AG09319 (cell line): ENCODE measurements around the gene TRIM46.

ENCODE experiments used
- DNase-seq: peaks from one replicate; pipeline ENCODE4 v3.0.0-alpha.2; 2010; ENCODE audit warnings: low read depth; ENCODE audit errors: extremely low read depth
- TF ChIP-seq, protein P1 (sequence below): IDR thresholded peaks from 2 replicates; pipeline ENCODE4 v1.5.1; 2011; ENCODE audit warnings: low read depth, mild to moderate bottlenecking, inconsistent platforms, low read length, moderate library complexity

The TRIM46 gene

DNA sequence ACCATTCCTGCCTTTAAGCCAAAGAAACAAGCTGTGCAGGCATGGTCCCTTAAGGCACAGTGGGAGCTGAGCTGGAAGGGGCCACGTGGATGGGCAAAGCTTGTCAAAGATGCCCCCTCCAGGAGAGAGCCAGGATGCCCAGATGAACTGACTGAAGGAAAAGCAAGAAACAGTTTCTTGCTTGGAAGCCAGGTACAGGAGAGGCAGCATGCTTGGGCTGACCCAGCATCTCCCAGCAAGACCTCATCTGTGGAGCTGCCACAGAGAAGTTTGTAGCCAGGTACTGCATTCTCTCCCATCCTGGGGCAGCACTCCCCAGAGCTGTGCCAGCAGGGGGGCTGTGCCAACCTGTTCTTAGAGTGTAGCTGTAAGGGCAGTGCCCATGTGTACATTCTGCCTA, 39.3 kb upstream of the TRIM46 start:
- TF ChIP-seq, protein P1, sequence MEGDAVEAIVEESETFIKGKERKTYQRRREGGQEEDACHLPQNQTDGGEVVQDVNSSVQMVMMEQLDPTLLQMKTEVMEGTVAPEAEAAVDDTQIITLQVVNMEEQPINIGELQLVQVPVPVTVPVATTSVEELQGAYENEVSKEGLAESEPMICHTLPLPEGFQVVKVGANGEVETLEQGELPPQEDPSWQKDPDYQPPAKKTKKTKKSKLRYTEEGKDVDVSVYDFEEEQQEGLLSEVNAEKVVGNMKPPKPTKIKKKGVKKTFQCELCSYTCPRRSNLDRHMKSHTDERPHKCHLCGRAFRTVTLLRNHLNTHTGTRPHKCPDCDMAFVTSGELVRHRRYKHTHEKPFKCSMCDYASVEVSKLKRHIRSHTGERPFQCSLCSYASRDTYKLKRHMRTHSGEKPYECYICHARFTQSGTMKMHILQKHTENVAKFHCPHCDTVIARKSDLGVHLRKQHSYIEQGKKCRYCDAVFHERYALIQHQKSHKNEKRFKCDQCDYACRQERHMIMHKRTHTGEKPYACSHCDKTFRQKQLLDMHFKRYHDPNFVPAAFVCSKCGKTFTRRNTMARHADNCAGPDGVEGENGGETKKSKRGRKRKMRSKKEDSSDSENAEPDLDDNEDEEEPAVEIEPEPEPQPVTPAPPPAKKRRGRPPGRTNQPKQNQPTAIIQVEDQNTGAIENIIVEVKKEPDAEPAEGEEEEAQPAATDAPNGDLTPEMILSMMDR, result no peak
- no peak for DNase-seq

DNA sequence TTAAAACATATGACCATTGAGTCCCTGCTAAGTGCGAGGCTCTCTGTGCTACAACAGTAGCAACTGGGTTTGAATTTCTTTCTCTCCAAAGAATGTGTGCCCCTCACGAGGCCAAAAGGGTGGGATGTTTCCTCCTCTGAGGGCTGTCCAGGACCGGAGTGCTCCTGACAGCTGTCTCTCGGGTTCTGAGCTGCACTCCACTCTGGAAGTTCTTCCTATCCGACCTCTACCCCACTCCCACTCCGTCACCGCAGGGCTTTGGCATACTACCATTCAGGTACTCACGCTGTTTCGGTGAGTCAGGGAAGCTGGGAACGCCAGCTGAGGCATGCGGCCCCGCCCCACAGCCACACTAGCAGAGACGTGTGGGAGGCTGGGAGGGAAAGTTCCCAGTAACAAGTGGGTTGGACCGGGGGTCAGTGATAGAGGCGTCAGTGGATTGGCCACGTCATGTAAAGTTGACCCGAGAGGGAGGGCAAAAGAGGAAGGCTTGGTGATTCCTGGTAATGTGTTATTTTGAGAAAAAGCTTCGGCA, 38.7 kb upstream of the TRIM46 start:
- TF ChIP-seq, protein P1, result no peak
- DNase-seq, result peak; percentile 80

DNA sequence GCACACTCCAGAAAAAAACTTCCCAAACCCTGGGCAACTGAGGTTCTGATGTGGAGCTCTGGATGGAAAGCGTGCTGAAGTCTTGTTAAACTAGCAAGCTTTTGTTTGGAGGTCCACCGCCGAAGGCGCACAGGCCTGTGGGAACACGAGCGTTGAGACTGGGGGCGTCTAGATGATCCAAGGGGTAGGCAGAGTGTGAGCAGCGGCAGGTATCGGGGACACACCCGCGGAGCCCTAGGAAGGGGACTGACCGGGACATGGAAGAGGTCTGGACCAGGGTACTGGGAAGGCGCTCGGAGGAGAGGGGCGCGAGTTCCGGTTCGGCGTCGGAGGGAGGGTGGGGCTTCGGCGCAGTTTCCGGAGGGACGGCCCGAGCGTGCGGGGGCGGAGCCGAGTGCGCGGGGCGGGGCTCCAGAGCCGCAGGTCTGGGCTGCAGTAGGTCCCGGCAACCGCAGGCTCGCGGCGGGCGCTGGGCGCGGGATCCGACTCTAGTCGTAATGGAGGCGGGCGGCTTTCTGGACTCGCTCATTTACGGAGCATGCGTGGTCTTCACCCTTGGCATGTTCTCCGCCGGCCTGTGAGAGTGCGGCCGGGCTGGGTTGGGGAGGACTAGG, 38.1 kb upstream of the TRIM46 start, which contains the start of gene SLC50A1:
SLC50A1 (plus strand) TSS at position 438 of the 614 bp plus-strand sequence; CDS start at position 498, 60 bp downstream.
- DNase-seq, result peak; percentile 83
- TF ChIP-seq, protein P1, result no peak

DNA sequence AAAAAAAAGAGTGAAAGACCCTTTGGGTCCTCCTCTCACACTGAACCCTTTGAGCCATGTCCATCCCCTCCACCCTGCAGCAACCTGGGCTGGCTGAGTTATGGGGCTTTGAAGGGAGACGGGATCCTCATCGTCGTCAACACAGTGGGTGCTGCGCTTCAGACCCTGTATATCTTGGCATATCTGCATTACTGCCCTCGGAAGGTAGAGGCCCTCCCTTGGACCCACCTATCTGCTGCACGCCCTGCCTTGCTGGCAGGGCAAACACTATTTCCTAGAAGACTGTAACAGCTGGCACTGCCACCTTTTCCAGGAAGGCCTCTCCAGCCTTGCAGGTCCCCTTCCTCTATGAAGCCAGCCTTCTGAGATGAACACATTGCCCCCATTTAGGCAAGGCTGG, 36.9 kb upstream of the TRIM46 start:
- no peak for DNase-seq
- TF ChIP-seq, protein P1, result no peak

DNA sequence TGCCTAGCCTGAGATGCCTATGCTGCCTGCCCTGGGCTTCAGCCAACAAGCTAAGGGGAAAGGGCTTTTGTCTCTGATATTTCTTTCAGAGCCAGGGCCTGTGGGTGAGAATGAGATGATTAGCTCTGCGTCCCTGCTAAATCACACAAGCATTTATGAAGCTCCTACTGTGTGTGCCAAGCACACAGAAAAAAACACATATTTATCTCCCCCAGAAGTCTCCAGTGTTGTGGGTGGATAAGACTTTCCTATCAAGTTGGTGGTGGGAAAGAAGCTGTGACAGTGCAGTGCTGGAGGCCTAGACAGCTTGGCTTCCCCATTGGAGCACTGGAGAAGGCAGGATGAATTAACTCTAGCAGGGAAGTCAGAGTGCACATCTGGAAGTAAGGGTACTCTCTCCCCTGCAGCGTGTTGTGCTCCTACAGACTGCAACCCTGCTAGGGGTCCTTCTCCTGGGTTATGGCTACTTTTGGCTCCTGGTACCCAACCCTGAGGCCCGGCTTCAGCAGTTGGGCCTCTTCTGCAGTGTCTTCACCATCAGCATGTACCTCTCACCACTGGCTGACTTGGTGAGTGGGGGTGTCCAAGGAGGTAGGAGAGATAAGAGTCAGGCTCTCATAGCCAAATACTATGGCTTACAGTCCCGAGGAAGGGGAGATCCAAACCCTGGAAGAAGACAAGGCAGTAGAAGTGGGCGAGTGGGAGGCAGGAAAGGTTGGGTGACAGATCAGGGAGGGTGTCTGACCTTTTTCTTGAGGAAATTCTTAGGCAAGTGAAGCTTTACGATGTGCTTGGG, 36.3 kb upstream of the TRIM46 start:
- TF ChIP-seq, protein P1, result no peak
- DNase-seq, result no peak

DNA sequence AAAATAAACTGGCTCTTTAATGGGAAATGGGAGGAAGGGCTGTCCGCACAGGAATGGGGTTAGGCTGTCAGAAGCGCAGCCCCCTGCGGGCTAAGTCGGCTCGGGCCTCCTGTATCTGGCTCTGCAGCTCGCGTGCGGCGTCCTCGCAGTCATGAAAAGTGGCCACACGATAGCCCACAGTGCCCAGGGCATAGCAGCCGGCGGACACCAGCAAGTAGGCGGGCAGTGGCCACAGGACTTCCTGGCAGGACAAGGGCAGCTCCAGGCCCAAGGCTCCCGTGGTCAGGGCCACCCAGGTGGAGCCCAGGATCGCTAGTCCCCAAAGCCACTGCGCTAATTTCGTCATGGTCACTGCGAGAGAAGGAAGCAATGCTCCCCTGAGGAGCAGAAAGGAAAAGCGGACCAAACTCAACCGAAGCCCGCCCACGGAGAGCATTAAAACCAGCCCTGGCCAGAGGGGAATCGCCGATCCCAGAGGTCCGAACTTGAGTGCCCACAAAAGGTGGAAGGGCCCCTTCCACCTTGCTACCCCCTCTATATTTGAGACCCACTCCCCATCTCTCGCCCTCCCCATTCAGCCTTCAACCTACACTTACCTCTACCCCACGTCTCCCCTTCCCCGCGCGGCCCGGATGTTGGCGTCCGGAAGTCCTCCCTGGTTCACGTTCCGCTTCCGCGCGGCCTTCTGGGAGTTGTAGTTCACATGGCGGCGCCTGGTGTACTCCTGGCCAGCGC, 33.6 kb upstream of the TRIM46 start, which contains the start of gene DPM3:
DPM3 (minus strand) TSS at position 637 of the 735 bp plus-strand sequence; CDS start at position 346, 291 bp downstream.
- TF ChIP-seq, protein P1, result no peak
- DNase-seq, result no peak
